Liver (tissue), 9 donors: ENCODE results near the gene LCK. TPM values are rescaled to one million over a fixed set of nuclear protein-coding genes. Genes with fewer than 3 reads are reported as not detected.

Experiments
- DNase-seq: peaks from one replicate; pipeline ENCODE4 v3.0.0-alpha.2; 2017; ENCODE audit warnings: low spot score
- H3K27ac ChIP-seq, 2 donors: one replicate each; pipeline ENCODE4 v1.7.0; 2013; ENCODE audit warnings: inconsistent platforms in 2 of 2, low read length in 2 of 2, control low read depth in 1 of 2, low read depth in 1 of 2, mild to moderate bottlenecking in 1 of 2
- H3K27me3 ChIP-seq, 4 donors: one replicate each; pipeline versions ENCODE4 v1.6.1 to v1.7.0; 2013; ENCODE audit warnings: low read length in 3 of 4, inconsistent platforms in 1 of 4, mild to moderate bottlenecking in 1 of 4, moderate library complexity in 1 of 4; ENCODE audit not compliant: control insufficient read depth in 4 of 4, insufficient read depth in 4 of 4
- H3K36me3 ChIP-seq, 4 donors: one replicate each; pipeline versions ENCODE4 v1.6.1 to v1.7.0; 2013; ENCODE audit warnings: low read length in 3 of 4, mild to moderate bottlenecking in 3 of 4, low read depth in 1 of 4, moderate library complexity in 1 of 4; ENCODE audit not compliant: control insufficient read depth in 4 of 4, insufficient read depth in 3 of 4
- H3K4me1 ChIP-seq, 4 donors: one replicate each; pipeline versions ENCODE4 v1.6.1 to v1.7.0; 2013; ENCODE audit warnings: low read length in 3 of 4, mild to moderate bottlenecking in 3 of 4, moderate library complexity in 1 of 4; ENCODE audit not compliant: control insufficient read depth in 4 of 4, insufficient read depth in 4 of 4
- H3K4me3 ChIP-seq, 3 donors: one replicate each; pipeline versions ENCODE4 v1.6.1 to v1.7.0; 2013; ENCODE audit warnings: low read length in 3 of 3, control low read depth in 1 of 3, low read depth in 1 of 3, mild to moderate bottlenecking in 1 of 3
- H3K9ac ChIP-seq, 2 donors: one replicate each; pipeline ENCODE4 v1.7.0; 2013; ENCODE audit warnings: low read length in 2 of 2, mild to moderate bottlenecking in 2 of 2, moderate library complexity in 2 of 2, control low read depth in 1 of 2, low read depth in 1 of 2
- H3K9me3 ChIP-seq, 4 donors: one replicate each; pipeline versions ENCODE4 v1.6.1 to v1.7.0; 2013; ENCODE audit warnings: low read length in 3 of 4; ENCODE audit not compliant: control insufficient read depth in 4 of 4
- ATF3 ChIP-seq: IDR thresholded peaks from 2 replicates; pipeline ENCODE4 v1.6.1; 2016; ENCODE audit warnings: antibody characterized with exemption
- CTCF ChIP-seq: fragments of 150-350 bp; IDR thresholded peaks from 2 replicates; pipeline ENCODE4 v1.5.1; 2017; ENCODE audit warnings: improper control_type of control experiment, low read depth, low read length; ENCODE audit not compliant: missing input control
- EGR1 ChIP-seq, 2 donors: IDR thresholded peaks; 2 replicates each; pipeline ENCODE4 v1.6.1; 2016 to 2018; ENCODE audit warnings: antibody characterized with exemption in 2 of 2, low read depth in 2 of 2
- FOXA1 ChIP-seq: IDR thresholded peaks from 2 replicates; pipeline ENCODE4 v1.6.1; 2016; ENCODE audit warnings: antibody characterized with exemption
- FOXA2 ChIP-seq: IDR thresholded peaks from 2 replicates; pipeline ENCODE4 v1.6.1; 2016; ENCODE audit warnings: antibody characterized with exemption
- GABPA ChIP-seq, 2 donors: IDR thresholded peaks in 1 of 2; conservative IDR thresholded peaks in 1 of 2; 2 replicates each; pipeline ENCODE4 v1.6.1; 2016; ENCODE audit warnings: antibody characterized with exemption in 2 of 2, mild to moderate bottlenecking in 1 of 2, moderate library complexity in 1 of 2
- HNF4A ChIP-seq, 2 donors: conservative IDR thresholded peaks; 2 replicates each; pipeline ENCODE4 v1.6.1; 2016; ENCODE audit warnings: antibody characterized with exemption in 2 of 2, mild to moderate bottlenecking in 2 of 2
- HNF4G ChIP-seq: IDR thresholded peaks from 2 replicates; pipeline ENCODE4 v1.6.1; 2016; ENCODE audit warnings: antibody characterized with exemption
- NR2F2 ChIP-seq: IDR thresholded peaks from 2 replicates; pipeline ENCODE4 v1.6.1; 2016; ENCODE audit warnings: antibody characterized with exemption
- RAD21 ChIP-seq, 2 donors: IDR thresholded peaks; 2 replicates each; pipeline ENCODE4 v1.6.1; 2016; ENCODE audit warnings: antibody characterized with exemption in 2 of 2, mild to moderate bottlenecking in 2 of 2
- RXRA ChIP-seq, 2 donors: IDR thresholded peaks; 2 replicates each; pipeline ENCODE4 v1.6.1; 2017 to 2018; ENCODE audit warnings: antibody characterized with exemption in 2 of 2, mild to moderate bottlenecking in 1 of 2
- SP1 ChIP-seq: IDR thresholded peaks from 2 replicates; pipeline ENCODE4 v1.6.1; 2018; ENCODE audit warnings: antibody characterized with exemption, mild to moderate bottlenecking
- YY1 ChIP-seq: IDR thresholded peaks from 2 replicates; pipeline ENCODE4 v1.6.1; 2016; ENCODE audit warnings: antibody characterized with exemption, mild to moderate bottlenecking
- WGBS: extraction: QIAGEN DNeasy Blood & Tissue Kit; methylation state at CpG from one replicate; pipeline ENCODE4 v1.1.7; 2013; 5-methylcytosine and 5-hydroxymethylcytosine counted together
- polyA plus RNA-seq, 2 donors: library from polyadenylated mRNA; stranded (reverse) in 1 of 2; unstranded in 1 of 2; fragments of 200-250 nt in 1 of 2; fragments of >200 nt in 1 of 2; fragmentation: Nextera tagmentation in 1 of 2; extraction: Ambion mirVana in 1 of 2; gene quantifications; one replicate each; pipeline versions ENCODE4 v1.2.1 to v1.2.3, GENCODE V29; 2013 to 2015
- total RNA-seq, 2 donors: library from RNA; depleted of rRNA; stranded (reverse); fragments of >200 nt; gene quantifications; one replicate each; pipeline ENCODE4 v1.2.3, GENCODE V29; 2014
- TF ChIP-seq, protein P1 (sequence below): IDR thresholded peaks from 2 replicates; pipeline ENCODE4 v1.6.1; 2016; ENCODE audit warnings: antibody characterized with exemption
- donor health status: healthy.
- donor health status: healthy.
- donor health status: healthy.
- donor health status: healthy.
- donor health status: healthy.

LCK gene
- total and polyA plus RNA-seq, 4 donors: 0.93 to 3.8 (median 1.2) TPM

GRCh38 chr1:32299327-32299726 lies 48.3 kb downstream of the LCK start:
- peaks cover 0 to 3% (median 1%) of the 10 kb centered on the region in 4 donors for H3K4me1 ChIP-seq
- no peaks in the 10 kb centered on the region for H3K9me3 ChIP-seq
- TF ChIP-seq CTCF: no peak
- TF ChIP-seq RAD21 (IDR thresholded peaks at IDR 0.05): no peak
- TF ChIP-seq HNF4A (conservative IDR thresholded peaks at IDR 0.05): no peak
- no peak for TF ChIP-seq NR2F2
- no peak for TF ChIP-seq HNF4G
- TF ChIP-seq YY1: no peak
- no peak for TF ChIP-seq EGR1 (IDR thresholded peaks at IDR 0.05; ENCODE audit: low read depth in 2 of 2)
- TF ChIP-seq, protein P1, sequence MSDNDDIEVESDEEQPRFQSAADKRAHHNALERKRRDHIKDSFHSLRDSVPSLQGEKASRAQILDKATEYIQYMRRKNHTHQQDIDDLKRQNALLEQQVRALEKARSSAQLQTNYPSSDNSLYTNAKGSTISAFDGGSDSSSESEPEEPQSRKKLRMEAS: no peak
- no peak for TF ChIP-seq FOXA1
- TF ChIP-seq GABPA (IDR thresholded peaks at IDR 0.05 in 1 of 2, conservative IDR thresholded peaks at IDR 0.05 in 1 of 2): no peak
- no peak overlapping the region for H3K9ac ChIP-seq
- DNase-seq: no peak
- H3K27ac ChIP-seq: no peak overlapping the region
- peaks cover 2 to 14% (median 8%) of the 10 kb centered on the region in 4 donors for H3K36me3 ChIP-seq
- no peak overlapping the region for H3K4me3 ChIP-seq
- H3K27me3 ChIP-seq: no peaks in the 10 kb centered on the region

- Histone ChIP-seq H3K36me3 (peaks cover 5 to 27% (median 21%) of the 10 kb centered on the region in 4 donors), H3K4me3 (no peak overlapping the region), H3K27ac (no peak overlapping the region), H3K9me3 (no peaks in the 10 kb centered on the region), H3K27me3 (no peaks in the 10 kb centered on the region), H3K4me1 (peaks cover 0 to 7% (median 2%) of the 10 kb centered on the region in 4 donors), H3K9ac (no peak overlapping the region)
- no peak for DNase-seq
- 97% methylated on average over 3 of the region's 3 CpGs for WGBS
- TF ChIP-seq SP1 (no peak), RXRA (IDR thresholded peaks at IDR 0.05) (no peak), ATF3 (no peak), GABPA (IDR thresholded peaks at IDR 0.05 in 1 of 2, conservative IDR thresholded peaks at IDR 0.05 in 1 of 2) (no peak), EGR1 (IDR thresholded peaks at IDR 0.05; ENCODE audit: low read depth in 2 of 2) (no peak), CTCF (no peak), HNF4G (no peak), FOXA2 (no peak)
- TF ChIP-seq, protein P1: no peak
Observed at GRCh38 chr1:32303358-32303757, 52.3 kb downstream of the LCK start.
